Right ventricle myocardium inferior (tissue), 1 donor: Measurements from ENCODE around the gene RAB40C. TPM values are rescaled to one million over a fixed set of nuclear protein-coding genes. Genes with fewer than 3 reads are reported as not detected.

Source experiments
- ATAC-seq: fragments of 200-7000 bp; cut with Tn5 transposase; one replicate; pipeline ENCODE4 v1.9.1; 2020; ENCODE audit warnings: mild to moderate bottlenecking, moderate library complexity
- DNase-seq: peaks from one replicate; pipeline ENCODE4 v3.0.0; 2021; ENCODE audit errors: missing footprints
- intact Hi-C: fragments of 100-400 bp; cut with DNase I; formaldehyde crosslinking; loops from one replicate; pipeline ENCODE4 v1.11.0; 2022
- total RNA-seq: library from RNA; stranded (reverse); fragmentation: NEBNext Ultra II Directional; extraction: Animal tissue kit (Norgen Biotek cat#: 25700); gene quantifications from one replicate; pipeline ENCODE4 v1.2.1, GENCODE V29; 2021
- donor health status: DM: no; HTN: yes; CAD: no; lungs with severe emphysema.

Gene RAB40C
- total RNA-seq, 1 donor from 2014 or later: 8.8 TPM

- ATAC-seq (no peak), DNase-seq (no peak)
- intact Hi-C loops: no loop called here
These were observed 5.9 kb upstream of the RAB40C start for GRCh38 chr16:583815-584591.

- intact Hi-C loops: loop anchor here (5.0 kb wide), 1 partner anchor 77 kb away; no protein-coding TSS in a partner anchor
- no peak for DNase-seq
- no peak for ATAC-seq
These were observed 4.5 kb upstream of the RAB40C start for GRCh38 chr16:585351-585750.

- ATAC-seq (no peak), DNase-seq (no peak)
- intact Hi-C loops: loop anchor here (5.0 kb wide), 1 partner anchor 76 kb away; no protein-coding TSS in a partner anchor
These were observed 3.7 kb upstream of the RAB40C start for GRCh38 chr16:586047-586644.

- no peak for DNase-seq
- intact Hi-C loops: loop anchor here (5.0 kb wide), 1 partner anchor 75 kb away; no protein-coding TSS in a partner anchor
- ATAC-seq: no peak
These were observed 2.9 kb upstream of the RAB40C start for GRCh38 chr16:586645-587590.

- DNase-seq (no peak), ATAC-seq (no peak)
- intact Hi-C loops: loop anchor here (2.0 to 5.0 kb wide), 2 partner anchors 48 to 74 kb away; partner anchors contain the start of gene METTL26
These were observed 1.3 kb upstream of the RAB40C start for GRCh38 chr16:588639-588888.

- ATAC-seq: peak; percentile 91
- intact Hi-C loops: loop anchor here (2.0 to 5.0 kb wide), 2 partner anchors 48 to 73 kb away; partner anchors contain the start of gene METTL26
- DNase-seq: peak; percentile 99
These were observed 793 bp upstream of the RAB40C start for GRCh38 chr16:588889-589657.

- intact Hi-C loops: no loop called here
- ATAC-seq (no peak), DNase-seq (no peak)
These were observed 435 bp downstream of the RAB40C start for GRCh38 chr16:590188-590814.

- intact Hi-C loops: no loop called here
- no peak for ATAC-seq
These were observed 942 bp downstream of the RAB40C start for GRCh38 chr16:590815-591200.

GRCh38 chr16:591231-591630 lies 1.4 kb downstream of the RAB40C start:
- DNase-seq (no peak), ATAC-seq (no peak)
- intact Hi-C loops: no loop called here

More at GRCh38 chr16:590815-591200, 942 bp downstream of the RAB40C start:
- no peak for DNase-seq

GRCh38 chr16:591892-592517 lies 2.1 kb downstream of the RAB40C start:
- intact Hi-C loops: no loop called here
- ATAC-seq (no peak), DNase-seq (no peak)

- ATAC-seq: no peak
- intact Hi-C loops: no loop called here
- DNase-seq: no peak
These were observed 2.8 kb downstream of the RAB40C start for GRCh38 chr16:592518-593306.

GRCh38 chr16:593406-593805 lies 3.5 kb downstream of the RAB40C start:
- intact Hi-C loops: no loop called here
- DNase-seq: no peak
- ATAC-seq: no peak

GRCh38 chr16:593807-594206 lies 3.9 kb downstream of the RAB40C start:
- ATAC-seq (no peak), DNase-seq (no peak)
- intact Hi-C loops: no loop called here

GRCh38 chr16:595094-595528 lies 5.2 kb downstream of the RAB40C start:
- intact Hi-C loops: no loop called here
- DNase-seq: no peak

GRCh38 chr16:595942-596735 lies 6.3 kb downstream of the RAB40C start:
- intact Hi-C loops: no loop called here
- no peak for ATAC-seq
- no peak for DNase-seq

More at GRCh38 chr16:595094-595528, 5.2 kb downstream of the RAB40C start:
- no peak for ATAC-seq

- intact Hi-C loops: no loop called here
- ATAC-seq (no peak), DNase-seq (no peak)
These were observed 6.8 kb downstream of the RAB40C start for GRCh38 chr16:596736-597060.
